Left renal pelvis (tissue), 4 donors: ENCODE data around the gene PSME3. TPM values are rescaled to one million over a fixed set of nuclear protein-coding genes. Genes with fewer than 3 reads are reported as not detected.
"Not testable (repeated sequence)": the region's sequence is repeated elsewhere in the genome, so short reads cannot be mapped to it uniquely, and the experiment has no call there.

Experiments used
- DNase-seq, 4 donors: peaks; one replicate each; pipeline ENCODE4 v3.0.0-alpha.2; 2013; ENCODE audit warnings: low read depth in 4 of 4, low spot score in 3 of 4
- polyA plus RNA-seq, 4 donors: library from polyadenylated mRNA; unstranded; fragments of 120-200 nt; gene quantifications; one replicate each; pipeline ENCODE4 v1.2.1, GENCODE V29; 2013; ENCODE audit not compliant: insufficient read length in 4 of 4

PSME3 gene
- polyA plus RNA-seq, 4 donors, result 72.1 to 114 (median 103) TPM

DNA sequence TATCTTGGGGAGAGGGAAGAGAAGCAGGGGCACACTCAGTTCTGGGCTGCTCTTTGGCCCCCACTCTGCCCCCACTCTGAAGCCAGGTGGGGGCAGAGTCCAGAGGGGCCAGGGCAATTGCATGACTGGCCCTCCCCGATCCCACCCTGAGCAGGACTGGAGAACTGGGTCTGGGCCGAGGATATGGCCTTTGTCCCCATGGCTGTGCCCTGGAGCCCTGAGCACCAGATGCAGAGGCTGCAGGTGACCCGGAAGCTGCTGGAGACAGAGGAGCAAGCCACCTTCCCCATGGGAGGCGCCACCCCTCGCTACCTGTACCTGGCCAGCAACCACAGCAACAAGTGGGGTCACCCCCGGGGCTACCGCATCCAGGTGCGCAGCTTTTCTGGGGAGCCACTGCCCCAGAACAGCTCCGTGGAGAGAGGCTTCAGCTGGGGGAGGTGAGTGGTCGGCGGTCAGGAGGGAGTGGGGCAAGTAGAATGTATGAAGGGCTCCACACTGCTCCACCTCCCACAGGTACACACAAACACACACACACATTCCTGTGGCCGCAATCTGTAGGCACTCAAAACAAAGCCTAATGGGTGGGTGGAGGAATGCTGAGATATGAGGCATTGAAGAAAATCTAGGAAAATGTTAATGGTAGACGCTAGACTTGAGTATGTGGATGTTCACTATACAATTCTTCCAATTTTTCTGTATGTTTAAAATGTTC lies 39.2 kb downstream of the PSME3 start:
- DNase-seq, result no peak

- no peak for DNase-seq
These were observed 40.1 kb downstream of the PSME3 start for GRCh38 chr17:42873315-42873714.

DNA sequence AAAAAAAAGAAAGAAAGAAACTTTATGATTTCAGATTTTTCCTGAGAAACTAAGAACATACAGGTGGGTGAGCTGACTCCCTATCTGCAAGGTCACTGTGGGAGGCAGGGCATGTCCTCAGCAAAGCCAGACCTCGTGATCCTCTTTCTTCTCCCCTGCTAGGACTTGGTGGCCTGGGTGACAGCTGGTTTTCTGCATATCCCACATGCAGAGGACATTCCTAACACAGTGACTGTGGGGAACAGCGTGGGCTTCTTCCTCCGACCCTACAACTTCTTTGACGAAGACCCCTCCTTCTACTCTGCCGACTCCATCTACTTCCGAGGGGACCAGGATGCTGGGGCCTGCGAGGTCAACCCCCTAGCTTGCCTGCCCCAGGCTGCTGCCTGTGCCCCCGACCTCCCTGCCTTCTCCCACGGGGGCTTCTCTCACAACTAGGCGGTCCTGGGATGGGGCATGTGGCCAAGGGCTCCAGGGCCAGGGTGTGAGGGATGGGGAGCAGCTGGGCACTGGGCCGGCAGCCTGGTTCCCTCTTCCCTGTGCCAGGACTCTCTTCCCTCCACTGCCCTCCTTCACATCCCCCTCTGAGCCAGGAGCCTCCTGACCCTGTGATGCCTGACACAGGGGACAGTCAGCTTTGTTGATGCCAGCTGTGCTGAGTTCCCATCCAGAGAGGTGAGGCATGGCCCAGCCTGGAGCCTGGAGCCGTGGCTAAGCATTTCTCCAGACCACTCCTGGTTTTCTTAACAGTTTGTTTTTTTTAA lies 40.9 kb downstream of the PSME3 start:
- not testable (repeated sequence) for DNase-seq

GRCh38 chr17:42877037-42877436 lies 43.8 kb downstream of the PSME3 start:
- DNase-seq, result no peak

DNA sequence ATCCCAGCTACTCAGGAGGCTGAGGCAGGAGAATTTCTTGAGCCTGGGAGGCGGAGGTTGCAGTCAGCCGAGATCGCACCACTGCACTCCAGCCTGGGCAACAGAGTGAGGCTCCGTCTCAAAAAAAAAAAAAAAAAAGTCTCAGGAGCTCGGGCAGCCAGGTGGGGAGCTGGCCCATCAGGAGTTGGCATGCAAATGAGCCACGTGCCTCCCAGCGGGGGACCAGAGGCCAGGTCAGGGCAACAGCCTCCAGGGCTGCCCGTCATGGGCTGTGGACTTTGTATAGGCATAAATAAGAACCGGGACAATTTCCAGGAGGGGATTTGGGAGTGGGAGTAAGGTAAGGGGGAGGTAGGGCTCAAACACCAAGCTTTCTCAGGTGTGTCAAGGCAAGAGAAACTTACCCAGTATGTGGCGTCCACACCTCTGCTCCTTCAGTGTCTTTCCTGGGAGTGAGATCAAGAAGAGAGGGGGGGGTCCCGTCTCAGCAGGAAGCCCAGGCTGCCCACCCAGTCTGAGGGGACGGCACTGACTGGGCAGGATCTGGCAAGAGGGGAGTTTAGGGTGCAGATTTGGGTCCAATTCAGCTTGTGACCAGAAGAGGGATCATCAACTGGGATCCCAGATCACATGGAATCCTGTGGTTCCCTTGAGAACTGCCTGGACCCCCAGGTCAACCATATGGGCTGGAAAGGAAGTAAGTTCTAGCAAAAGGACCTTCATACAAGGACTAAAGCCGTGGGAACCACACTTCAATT lies 45.1 kb downstream of the PSME3 start:
- DNase-seq, result no peak

- DNase-seq, result no peak
These were observed 45.9 kb downstream of the PSME3 start for GRCh38 chr17:42878924-42879595.

- DNase-seq, result no peak
These were observed 46.4 kb downstream of the PSME3 start for GRCh38 chr17:42879596-42879985.

DNA sequence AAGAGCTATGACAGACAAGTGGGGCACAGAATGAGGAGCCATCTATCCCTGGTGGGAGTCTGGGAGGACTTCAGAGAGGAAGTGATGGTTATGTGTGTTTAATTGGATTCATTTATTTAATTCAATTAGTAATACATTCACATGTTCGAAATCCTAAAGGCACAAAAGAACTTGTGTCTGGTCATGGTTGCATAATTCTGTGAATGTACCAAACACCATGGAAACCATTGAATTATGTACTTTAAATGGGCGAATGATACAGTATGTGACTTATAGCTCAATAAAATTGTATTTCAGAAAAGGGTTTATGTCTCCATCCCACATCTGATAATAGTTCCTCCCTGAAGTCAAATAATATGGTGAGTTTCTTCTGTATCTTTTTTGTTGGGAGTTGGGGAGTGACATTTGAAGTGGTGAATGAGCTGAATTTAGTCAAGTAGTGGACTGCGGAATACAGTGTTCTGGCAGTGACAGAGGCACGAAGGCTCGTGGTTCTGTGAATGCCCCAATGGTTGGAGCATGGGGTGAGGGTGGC lies 47.6 kb downstream of the PSME3 start:
- DNase-seq, result no peak

GRCh38 chr17:42881706-42882105 lies 48.5 kb downstream of the PSME3 start:
- not testable (repeated sequence) for DNase-seq

DNA sequence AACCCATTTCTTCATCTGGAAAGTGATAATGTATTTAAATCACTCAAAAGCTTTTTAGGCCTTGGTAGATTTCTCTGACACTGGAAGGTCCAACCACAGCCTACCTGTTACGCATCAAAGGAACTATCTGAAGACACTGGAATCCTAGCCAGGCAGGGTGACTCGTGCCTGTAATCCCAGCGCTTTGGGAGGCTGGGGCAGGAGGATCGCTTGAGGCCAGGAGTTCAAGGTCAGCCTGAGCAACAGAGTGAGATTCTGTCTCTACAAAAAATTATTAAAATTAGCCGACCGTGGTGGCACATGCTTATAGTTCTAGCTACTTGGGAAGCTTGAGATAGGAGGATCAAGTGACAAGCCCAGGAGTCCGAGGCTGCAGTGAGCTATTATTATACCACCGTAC lies 49.0 kb downstream of the PSME3 start:
- no peak for DNase-seq

GRCh38 chr17:42883802-42884558 lies 50.8 kb downstream of the PSME3 start:
- DNase-seq, result no peak

GRCh38 chr17:42885806-42886205 lies 52.6 kb downstream of the PSME3 start:
- not testable (repeated sequence) for DNase-seq

DNA sequence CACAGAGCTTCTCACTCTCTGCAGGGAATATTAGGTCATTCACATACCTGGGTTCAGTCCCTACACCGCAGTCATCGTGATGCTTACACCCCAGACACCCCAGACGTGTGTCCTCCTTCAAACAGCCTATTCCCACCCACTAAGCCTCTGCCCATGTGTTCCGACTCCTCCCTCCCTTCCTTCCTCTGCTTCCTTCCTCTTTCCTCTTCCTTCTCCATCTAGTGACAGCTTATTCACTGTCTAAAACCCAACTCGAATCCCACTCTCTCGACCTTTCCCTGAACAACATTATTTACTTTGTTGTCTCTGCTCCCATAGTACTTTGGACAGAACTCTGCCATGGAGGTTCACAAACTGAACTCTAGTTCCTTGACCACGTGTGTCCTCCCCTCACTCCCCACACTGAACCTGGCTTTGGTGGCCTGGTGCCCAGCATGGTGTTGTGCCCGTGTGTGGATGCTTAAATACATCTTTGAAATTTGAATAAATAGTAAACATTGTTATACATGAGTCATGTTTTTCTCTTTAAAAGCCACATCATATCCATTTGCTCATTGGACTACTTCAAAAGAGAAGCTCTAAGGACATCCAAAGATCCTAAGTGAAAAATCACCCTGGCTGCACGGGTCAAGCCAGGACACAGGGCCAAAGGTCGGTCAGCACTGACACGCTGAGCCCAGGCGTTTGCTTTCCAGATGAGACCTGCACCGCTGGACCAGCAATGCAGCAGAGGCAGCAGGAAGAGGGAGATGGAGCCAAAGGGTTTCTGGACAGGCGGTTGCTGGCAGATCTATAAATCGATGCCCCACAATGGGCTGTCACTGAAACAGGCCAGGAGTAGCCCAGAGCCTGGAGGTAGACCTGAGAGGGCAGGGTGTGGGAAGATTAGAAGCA lies 53.3 kb downstream of the PSME3 start:
- DNase-seq, result no peak

DNA sequence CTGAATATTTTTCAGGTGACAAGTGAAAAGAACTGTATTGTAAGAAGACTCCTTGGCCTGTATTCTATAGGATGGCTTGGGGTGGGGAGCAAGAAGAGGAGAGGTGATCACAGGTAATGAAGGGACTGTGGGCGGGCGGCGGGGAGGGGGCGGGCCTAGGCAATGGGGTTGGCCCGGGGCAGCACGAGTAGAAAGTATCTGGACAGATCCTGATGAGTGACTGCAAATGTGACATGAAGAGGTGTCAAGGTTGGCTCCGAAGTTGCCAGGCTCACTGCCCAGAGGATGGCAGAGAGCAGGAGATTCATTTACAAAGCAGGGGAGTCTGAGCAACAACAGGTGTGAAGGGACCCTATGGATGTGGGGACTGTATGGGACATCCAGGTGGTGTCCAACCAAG lies 56.6 kb downstream of the PSME3 start:
- DNase-seq, result no peak

GRCh38 chr17:42891539-42892152 lies 58.4 kb downstream of the PSME3 start:
- DNase-seq, result no peak

DNA sequence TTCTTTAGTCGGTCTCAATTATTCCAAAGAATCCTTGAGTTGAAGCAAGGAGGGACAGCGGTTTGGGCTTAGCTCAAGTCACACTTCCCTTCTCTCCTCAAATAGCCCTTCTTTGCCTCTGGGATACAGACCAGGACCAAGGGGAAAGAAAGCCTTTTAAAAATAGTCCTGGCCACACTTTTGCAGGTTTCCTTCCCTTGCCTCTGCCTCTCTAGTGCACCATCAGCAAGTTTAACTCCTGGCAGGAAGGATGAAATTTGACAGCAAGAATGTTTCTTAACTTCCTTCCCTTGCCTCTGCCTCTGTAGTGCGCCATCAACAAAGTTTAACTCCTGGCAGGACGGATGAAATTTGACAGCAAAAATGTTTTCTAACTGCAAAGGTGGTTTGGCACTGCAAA lies 60.2 kb downstream of the PSME3 start:
- DNase-seq, result no peak
